Upper lobe of left lung (tissue), 4 donors: ENCODE results near the gene SAMD4A.

ENCODE experiments used
- POLR2A ChIP-seq, 4 donors: fragments of 450-650 bp; IDR thresholded peaks; one replicate each; pipeline ENCODE4 v1.5.1; 2016 to 2017; ENCODE audit warnings: antibody characterized with exemption in 4 of 4, mild to moderate bottlenecking in 2 of 4
- POLR2AphosphoS5 ChIP-seq, 2 donors: sonication (generic); formaldehyde crosslinking; IDR thresholded peaks; one replicate each; pipeline ENCODE4 v1.5.1; 2017; ENCODE audit warnings: antibody characterized with exemption in 2 of 2
- TF ChIP-seq, protein P1 (sequence below), 6 experiments: fragments of 450-650 bp in 4 of 6; fragments of 200-600 bp in 2 of 6; sonication (generic) in 2 of 6; IDR thresholded peaks; one replicate each; pipeline ENCODE4 v1.5.1; 2016 to 2019; ENCODE audit warnings: antibody characterized with exemption in 6 of 6

DNA sequence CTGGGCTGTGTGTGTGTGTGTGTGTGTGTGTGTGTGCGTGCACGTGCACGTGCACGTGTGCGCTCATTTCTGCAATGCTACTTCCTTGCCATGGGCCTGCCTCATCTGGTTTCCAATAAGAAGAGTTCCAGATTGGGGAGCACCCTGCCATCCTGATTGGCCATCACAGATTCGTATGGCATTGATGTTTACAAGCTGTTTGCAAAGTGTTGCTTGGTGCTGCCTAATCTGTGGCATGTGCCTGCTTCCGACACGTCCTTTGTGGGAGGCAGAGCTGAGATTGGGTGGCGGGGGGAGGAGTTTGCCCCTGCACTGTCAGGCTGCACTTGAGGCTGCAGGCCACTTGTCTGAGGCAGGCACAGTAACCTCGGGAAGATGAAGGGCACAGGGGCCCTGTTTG, 39.2 kb downstream of the SAMD4A start:
- TF ChIP-seq, protein P1, sequence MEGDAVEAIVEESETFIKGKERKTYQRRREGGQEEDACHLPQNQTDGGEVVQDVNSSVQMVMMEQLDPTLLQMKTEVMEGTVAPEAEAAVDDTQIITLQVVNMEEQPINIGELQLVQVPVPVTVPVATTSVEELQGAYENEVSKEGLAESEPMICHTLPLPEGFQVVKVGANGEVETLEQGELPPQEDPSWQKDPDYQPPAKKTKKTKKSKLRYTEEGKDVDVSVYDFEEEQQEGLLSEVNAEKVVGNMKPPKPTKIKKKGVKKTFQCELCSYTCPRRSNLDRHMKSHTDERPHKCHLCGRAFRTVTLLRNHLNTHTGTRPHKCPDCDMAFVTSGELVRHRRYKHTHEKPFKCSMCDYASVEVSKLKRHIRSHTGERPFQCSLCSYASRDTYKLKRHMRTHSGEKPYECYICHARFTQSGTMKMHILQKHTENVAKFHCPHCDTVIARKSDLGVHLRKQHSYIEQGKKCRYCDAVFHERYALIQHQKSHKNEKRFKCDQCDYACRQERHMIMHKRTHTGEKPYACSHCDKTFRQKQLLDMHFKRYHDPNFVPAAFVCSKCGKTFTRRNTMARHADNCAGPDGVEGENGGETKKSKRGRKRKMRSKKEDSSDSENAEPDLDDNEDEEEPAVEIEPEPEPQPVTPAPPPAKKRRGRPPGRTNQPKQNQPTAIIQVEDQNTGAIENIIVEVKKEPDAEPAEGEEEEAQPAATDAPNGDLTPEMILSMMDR (IDR thresholded peaks at IDR 0.05): no peak
- TF ChIP-seq POLR2AphosphoS5 (IDR thresholded peaks at IDR 0.05) (no peak), POLR2A (IDR thresholded peaks at IDR 0.05) (no peak)
